ENCODE results near the gene GINS2.

Gene GINS2

DNA sequence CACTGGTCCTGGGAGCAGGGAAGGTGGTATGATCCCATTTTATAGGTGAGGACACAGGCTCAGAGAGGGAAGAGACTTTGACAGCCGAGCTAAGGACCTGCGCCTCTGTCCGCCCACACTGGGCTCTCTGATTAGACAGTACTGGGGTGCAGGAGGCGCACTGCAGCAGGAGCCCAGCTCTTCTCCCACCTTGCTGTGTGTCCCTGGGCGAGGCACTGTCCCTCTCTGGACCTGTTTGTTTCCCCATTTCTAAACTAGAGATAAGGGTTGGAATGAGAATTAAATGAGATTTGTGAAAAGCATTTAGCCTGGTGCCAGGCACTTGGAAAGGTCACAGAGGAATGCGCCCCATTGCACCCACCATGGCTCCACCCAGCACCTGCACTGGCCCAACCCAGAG is 19.6 kb upstream of the GINS2 start:
- H3K9me3 ChIP-seq (ENCODE audit: severe bottlenecking) = no peaks in the 10 kb centered on the region
- TF ChIP-seq CTCF (IDR thresholded peaks at IDR 0.05; ENCODE audit: low read depth, low read length) = no peak
- H3K27me3 ChIP-seq (ENCODE audit: insufficient read depth, low read depth, severe bottlenecking) = no peaks in the 10 kb centered on the region

DNA sequence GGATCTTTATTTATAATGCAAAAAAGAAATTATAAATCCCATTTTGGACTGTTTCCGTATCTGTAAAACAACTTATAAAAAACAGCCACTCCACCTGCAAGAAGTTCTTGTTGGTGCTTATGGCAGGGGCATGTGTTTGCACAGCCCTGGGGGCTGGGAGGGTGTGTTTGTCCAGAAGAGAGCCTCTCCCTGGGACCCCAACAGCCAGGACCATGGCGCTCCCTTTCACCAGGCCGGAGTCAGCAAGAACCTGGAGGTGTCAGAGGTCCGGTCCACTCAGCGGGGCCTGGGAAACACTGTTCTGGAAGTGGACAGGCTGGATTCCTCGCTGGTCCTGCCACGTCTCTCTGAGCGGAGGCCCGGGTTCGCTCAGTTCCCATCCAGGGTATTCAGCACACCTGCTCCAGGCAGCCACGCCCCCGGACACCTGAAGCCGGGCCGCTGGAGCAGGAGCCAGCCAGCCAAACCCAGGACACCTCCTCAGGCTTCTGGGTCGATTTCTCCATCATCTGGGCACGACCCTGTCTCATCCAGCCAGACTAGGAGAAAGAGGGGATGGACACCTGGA is 18.9 kb upstream of the GINS2 start:
- Histone ChIP-seq H3K4me3 (ENCODE audit: low read depth, low read length) (no peak overlapping the region), H3K9me3 (ENCODE audit: severe bottlenecking) (no peaks in the 10 kb centered on the region), H3K27me3 (ENCODE audit: insufficient read depth, low read depth, severe bottlenecking) (no peaks in the 10 kb centered on the region), H3K36me3 (no peaks in the 10 kb centered on the region), H3K27ac (no peak overlapping the region)
- DNase-seq = no peak
- TF ChIP-seq CTCF (IDR thresholded peaks at IDR 0.05; ENCODE audit: low read depth, low read length) = no peak

More for the DNA sequence above, 19.6 kb upstream of the GINS2 start:
- Histone ChIP-seq H3K4me3 (ENCODE audit: low read depth, low read length) (no peak overlapping the region), H3K36me3 (no peaks in the 10 kb centered on the region), H3K27ac (no peak overlapping the region)
- no peak for DNase-seq

GRCh38 chr16:85706449-85707034 is 17.8 kb upstream of the GINS2 start:
- Histone ChIP-seq H3K9me3 (ENCODE audit: severe bottlenecking) (no peaks in the 10 kb centered on the region), H3K4me3 (ENCODE audit: low read depth, low read length) (no peak overlapping the region), H3K27ac (no peak overlapping the region), H3K27me3 (ENCODE audit: insufficient read depth, low read depth, severe bottlenecking) (no peaks in the 10 kb centered on the region), H3K36me3 (no peaks in the 10 kb centered on the region)
- no peak for DNase-seq
- TF ChIP-seq CTCF (IDR thresholded peaks at IDR 0.05; ENCODE audit: low read depth, low read length) = no peak

DNA sequence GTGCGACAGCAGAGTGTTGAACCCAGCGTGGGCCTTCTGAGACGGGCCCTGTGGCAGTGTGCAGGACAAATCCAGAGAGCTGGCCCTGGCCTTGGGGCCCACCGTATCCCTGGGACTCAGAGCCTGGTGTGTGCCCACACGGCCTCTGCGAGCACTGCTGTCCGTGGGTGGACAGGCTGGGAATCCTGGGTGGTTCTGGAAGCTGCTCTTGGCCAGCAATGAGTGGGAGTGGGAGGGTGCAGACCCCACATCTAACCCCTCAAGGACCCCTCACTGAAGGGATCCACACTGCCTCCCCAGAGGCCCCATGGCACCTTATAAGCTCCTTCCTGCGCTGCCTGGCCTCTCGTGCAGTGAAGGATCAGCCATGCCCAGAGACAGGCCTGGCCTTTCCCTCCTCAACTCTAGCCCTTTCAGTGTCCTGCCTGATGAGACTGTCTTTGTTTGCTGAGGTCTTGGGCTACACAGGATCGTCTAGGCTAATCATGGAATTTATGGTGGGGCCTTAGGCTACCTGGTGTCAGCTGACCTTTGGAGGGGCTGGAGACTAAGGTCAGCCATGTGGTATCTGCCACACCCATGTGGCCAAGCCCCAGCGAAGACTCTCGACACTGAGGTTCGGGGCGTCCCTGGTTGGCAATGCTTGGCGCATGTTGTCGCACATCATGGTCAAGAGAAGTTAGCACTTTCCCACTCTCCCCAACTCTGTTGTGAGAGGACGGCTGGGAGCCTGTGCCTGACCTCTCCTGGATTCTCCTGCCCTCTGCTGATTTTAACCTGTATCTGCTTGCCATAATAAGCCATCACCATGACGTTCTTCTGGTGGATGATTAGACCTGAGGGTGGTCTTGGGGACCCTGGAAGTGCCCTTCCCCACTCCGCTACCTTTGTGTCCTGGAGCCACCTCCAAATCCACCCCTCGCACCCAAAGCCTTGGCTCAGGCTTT is 16.4 kb upstream of the GINS2 start:
- no peak for TF ChIP-seq CTCF (IDR thresholded peaks at IDR 0.05; ENCODE audit: low read depth, low read length)
- H3K9me3 ChIP-seq (ENCODE audit: severe bottlenecking) = no peaks in the 10 kb centered on the region
- no peak overlapping the region for H3K4me3 ChIP-seq (ENCODE audit: low read depth, low read length)
- no peak overlapping the region for H3K27ac ChIP-seq
- no peaks in the 10 kb centered on the region for H3K27me3 ChIP-seq (ENCODE audit: insufficient read depth, low read depth, severe bottlenecking)
- H3K36me3 ChIP-seq = no peaks in the 10 kb centered on the region
- DNase-seq = no peak

DNA sequence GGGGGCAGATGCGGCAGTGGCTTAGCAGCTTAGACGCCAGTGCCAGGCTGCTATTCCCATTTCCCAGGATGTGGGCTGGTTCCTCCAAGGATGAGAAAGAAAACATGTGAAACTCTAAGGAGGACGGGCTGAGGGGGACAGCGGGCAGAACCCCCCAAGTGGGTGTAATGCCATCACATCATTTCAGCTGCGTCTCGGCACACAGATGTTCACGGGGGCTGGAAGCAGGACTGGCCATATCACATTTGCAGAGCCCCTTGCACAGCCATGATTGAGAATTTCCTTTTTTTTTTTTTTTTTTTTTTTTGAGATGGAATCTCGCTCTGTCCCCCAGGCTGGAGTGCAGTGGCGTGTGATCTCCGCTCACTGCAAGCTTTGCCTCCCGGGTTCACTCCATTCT is 15.3 kb upstream of the GINS2 start:
- H3K4me3 ChIP-seq (ENCODE audit: low read depth, low read length) = no peak overlapping the region
- no peaks in the 10 kb centered on the region for H3K9me3 ChIP-seq (ENCODE audit: severe bottlenecking)
- no peaks in the 10 kb centered on the region for H3K36me3 ChIP-seq
- no peaks in the 10 kb centered on the region for H3K27me3 ChIP-seq (ENCODE audit: insufficient read depth, low read depth, severe bottlenecking)
- no peak for TF ChIP-seq CTCF (IDR thresholded peaks at IDR 0.05; ENCODE audit: low read depth, low read length)
- no peak overlapping the region for H3K27ac ChIP-seq
- DNase-seq = no peak

All from WERI-Rb-1 (cell line).